ENCODE data around the gene VAMP1. TPM values are rescaled to one million over a fixed set of nuclear protein-coding genes. Genes with fewer than 3 reads are reported as not detected.

Gene VAMP1
- total and polyA plus RNA-seq, 2 of the 13 experiments (the other 11 are each of a cell fraction or from before 2014, with no cell fraction given) = 2.5 to 7.4 TPM

DNA sequence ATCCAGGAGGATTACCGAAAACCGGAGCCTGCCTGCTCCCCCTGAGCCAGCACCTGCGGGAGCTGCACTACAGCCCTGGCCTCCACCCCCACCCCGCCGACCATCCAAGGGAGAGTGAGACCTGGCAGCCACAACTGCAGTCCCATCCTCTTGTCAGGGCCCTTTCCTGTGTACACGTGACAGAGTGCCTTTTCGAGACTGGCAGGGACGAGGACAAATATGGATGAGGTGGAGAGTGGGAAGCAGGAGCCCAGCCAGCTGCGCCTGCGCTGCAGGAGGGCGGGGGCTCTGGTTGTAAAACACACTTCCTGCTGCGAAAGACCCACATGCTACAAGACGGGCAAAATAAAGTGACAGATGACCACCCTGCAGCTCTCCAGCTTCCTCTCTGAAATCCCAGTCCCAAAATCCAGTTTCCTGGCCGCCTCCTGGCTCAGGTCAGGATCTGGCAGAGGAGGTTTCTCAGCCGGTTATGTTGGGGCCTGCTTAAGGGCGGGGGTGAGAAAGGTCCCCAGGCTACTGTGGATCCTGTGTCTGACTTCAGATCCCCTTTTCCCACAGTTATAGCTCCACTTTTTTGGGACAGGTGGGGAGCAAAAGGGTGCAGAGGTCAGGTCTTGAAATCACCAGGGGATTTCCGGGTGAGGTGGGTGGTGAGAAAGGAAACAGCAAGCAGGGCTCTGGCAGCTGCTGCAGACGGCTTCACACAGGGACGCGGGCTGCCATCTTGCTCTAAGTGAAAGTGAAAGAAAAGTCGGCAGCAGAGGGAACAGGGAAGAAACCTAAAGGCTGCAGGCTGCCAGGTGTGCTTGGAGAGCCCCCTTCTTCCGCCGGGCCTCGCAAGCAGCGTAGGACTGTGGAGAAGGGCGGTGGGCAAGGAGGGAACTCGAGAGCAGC lies 18.9 kb downstream of the VAMP1 start, which contains the start of gene TAPBPL (continued):
- TF ChIP-seq, protein P1, sequence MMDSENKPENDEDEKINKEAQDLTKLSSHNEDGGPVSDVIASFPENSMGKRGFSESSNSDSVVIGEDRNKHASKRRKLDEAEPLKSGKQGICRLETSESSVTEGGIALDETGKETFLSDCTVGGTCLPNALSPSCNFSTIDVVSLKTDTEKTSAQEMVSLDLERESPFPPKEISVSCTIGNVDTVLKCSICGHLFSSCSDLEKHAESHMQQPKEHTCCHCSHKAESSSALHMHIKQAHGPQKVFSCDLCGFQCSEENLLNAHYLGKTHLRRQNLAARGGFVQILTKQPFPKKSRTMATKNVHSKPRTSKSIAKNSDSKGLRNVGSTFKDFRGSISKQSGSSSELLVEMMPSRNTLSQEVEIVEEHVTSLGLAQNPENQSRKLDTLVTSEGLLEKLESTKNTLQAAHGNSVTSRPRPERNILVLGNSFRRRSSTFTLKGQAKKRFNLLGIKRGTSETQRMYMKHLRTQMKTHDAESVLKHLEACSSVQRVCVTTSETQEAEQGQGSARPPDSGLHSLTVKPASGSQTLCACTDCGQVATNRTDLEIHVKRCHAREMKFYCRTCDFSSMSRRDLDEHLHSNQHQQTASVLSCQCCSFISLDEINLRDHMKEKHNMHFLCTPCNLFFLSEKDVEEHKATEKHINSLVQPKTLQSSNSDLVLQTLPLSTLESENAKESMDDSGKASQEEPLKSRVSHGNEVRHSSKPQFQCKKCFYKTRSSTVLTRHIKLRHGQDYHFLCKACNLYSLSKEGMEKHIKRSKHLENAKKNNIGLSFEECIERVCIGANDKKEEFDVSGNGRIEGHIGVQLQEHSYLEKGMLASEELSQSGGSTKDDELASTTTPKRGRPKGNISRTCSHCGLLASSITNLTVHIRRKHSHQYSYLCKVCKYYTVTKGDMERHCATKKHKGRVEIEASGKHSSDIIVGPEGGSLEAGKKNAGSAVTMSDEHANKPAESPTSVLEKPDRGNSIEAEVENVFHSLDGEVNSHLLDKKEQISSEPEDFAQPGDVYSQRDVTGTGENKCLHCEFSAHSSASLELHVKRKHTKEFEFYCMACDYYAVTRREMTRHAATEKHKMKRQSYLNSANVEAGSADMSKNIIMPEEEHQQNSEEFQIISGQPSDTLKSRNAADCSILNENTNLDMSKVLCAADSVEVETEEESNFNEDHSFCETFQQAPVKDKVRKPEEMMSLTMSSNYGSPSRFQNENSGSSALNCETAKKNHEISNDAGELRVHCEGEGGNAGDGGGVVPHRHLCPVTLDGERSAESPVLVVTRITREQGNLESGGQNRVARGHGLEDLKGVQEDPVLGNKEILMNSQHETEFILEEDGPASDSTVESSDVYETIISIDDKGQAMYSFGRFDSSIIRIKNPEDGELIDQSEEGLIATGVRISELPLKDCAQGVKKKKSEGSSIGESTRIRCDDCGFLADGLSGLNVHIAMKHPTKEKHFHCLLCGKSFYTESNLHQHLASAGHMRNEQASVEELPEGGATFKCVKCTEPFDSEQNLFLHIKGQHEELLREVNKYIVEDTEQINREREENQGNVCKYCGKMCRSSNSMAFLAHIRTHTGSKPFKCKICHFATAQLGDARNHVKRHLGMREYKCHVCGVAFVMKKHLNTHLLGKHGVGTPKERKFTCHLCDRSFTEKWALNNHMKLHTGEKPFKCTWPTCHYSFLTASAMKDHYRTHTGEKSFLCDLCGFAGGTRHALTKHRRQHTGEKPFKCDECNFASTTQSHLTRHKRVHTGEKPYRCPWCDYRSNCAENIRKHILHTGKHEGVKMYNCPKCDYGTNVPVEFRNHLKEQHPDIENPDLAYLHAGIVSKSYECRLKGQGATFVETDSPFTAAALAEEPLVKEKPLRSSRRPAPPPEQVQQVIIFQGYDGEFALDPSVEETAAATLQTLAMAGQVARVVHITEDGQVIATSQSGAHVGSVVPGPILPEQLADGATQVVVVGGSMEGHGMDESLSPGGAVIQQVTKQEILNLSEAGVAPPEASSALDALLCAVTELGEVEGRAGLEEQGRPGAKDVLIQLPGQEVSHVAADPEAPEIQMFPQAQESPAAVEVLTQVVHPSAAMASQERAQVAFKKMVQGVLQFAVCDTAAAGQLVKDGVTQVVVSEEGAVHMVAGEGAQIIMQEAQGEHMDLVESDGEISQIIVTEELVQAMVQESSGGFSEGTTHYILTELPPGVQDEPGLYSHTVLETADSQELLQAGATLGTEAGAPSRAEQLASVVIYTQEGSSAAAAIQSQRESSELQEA (CRISPR knock-in tag; IDR thresholded peaks at IDR 0.05; ENCODE audit: not compliant biosample characterization) = no peak
- TF ChIP-seq GABPB1 (CRISPR knock-in tag; IDR thresholded peaks at IDR 0.05) (peak; percentile 69), NAIF1 (CRISPR knock-in tag; IDR thresholded peaks at IDR 0.05; ENCODE audit: borderline replicate concordance) (peak; percentile 54; the same call in 1 of the 2 replicates), ZNF724P (CRISPR knock-in tag; IDR thresholded peaks at IDR 0.05; ENCODE audit: borderline replicate concordance) (no peak), ZNF17 (CRISPR knock-in tag; IDR thresholded peaks at IDR 0.05) (no peak), PTBP1 (IDR thresholded peaks at IDR 0.05; ENCODE audit: low read depth, low read length, poor library complexity, severe bottlenecking) (no peak), SMARCE1 (IDR thresholded peaks at IDR 0.05; ENCODE audit: borderline replicate concordance) (no peak), SP2 (CRISPR knock-in tag; IDR thresholded peaks at IDR 0.05) (peak; percentile 52), ZNF10 (CRISPR knock-in tag; IDR thresholded peaks at IDR 0.05; ENCODE audit: borderline replicate concordance, low read depth) (no peak), EEA1 (CRISPR knock-in tag; IDR thresholded peaks at IDR 0.05; ENCODE audit: borderline replicate concordance) (peak; percentile 27; the same call in 1 of the 2 replicates), U2AF2 (IDR thresholded peaks at IDR 0.05; ENCODE audit: low read depth, low read length) (no peak), ZNF121 (CRISPR knock-in tag; IDR thresholded peaks at IDR 0.05) (no peak)
- TF ChIP-seq, protein P2, sequence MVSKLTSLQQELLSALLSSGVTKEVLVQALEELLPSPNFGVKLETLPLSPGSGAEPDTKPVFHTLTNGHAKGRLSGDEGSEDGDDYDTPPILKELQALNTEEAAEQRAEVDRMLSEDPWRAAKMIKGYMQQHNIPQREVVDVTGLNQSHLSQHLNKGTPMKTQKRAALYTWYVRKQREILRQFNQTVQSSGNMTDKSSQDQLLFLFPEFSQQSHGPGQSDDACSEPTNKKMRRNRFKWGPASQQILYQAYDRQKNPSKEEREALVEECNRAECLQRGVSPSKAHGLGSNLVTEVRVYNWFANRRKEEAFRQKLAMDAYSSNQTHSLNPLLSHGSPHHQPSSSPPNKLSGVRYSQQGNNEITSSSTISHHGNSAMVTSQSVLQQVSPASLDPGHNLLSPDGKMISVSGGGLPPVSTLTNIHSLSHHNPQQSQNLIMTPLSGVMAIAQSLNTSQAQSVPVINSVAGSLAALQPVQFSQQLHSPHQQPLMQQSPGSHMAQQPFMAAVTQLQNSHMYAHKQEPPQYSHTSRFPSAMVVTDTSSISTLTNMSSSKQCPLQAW (CRISPR knock-in tag; IDR thresholded peaks at IDR 0.05) = peak; percentile 7; the same call in 1 of the 2 replicates
- TF ChIP-seq, protein P3, sequence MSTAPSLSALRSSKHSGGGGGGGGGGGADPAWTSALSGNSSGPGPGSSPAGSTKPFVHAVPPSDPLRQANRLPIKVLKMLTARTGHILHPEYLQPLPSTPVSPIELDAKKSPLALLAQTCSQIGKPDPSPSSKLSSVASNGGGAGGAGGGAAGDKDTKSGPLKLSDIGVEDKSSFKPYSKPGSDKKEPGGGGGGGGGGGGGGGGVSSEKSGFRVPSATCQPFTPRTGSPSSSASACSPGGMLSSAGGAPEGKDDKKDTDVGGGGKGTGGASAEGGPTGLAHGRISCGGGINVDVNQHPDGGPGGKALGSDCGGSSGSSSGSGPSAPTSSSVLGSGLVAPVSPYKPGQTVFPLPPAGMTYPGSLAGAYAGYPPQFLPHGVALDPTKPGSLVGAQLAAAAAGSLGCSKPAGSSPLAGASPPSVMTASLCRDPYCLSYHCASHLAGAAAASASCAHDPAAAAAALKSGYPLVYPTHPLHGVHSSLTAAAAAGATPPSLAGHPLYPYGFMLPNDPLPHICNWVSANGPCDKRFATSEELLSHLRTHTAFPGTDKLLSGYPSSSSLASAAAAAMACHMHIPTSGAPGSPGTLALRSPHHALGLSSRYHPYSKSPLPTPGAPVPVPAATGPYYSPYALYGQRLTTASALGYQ (CRISPR knock-in tag; IDR thresholded peaks at IDR 0.05) = peak; percentile 72; the same call in 1 of the 2 replicates
